ENCODE measurements around the gene KRTAP2-4.
"Not testable (repeated sequence)": the region's sequence is repeated elsewhere in the genome, so short reads cannot be mapped to it uniquely, and the experiment has no call there.

KRTAP2-4 gene

GRCh38 chr17:41065829-41066624 is at the start of gene KRTAP2-4:
KRTAP2-4 (minus strand) TSS chr17:41065879; CDS start chr17:41065845, 34 bp downstream.
- DNase-seq (ENCODE audit: low spot score) = no peak

GRCh38 chr17:41111151-41111885 is 45.6 kb upstream of the KRTAP2-4 start:
- no peak for DNase-seq (ENCODE audit: low spot score)

- DNase-seq (ENCODE audit: low spot score) = not testable (repeated sequence)
Measured at GRCh38 chr17:41108728-41109386, 43.2 kb upstream of the KRTAP2-4 start.

- DNase-seq (ENCODE audit: low spot score) = no peak
Measured at GRCh38 chr17:41107941-41108450, 42.3 kb upstream of the KRTAP2-4 start.

GRCh38 chr17:41105347-41105746 is 39.7 kb upstream of the KRTAP2-4 start, which contains the start of gene KRTAP4-9:
KRTAP4-9 (plus strand) TSS chr17:41105389; CDS start chr17:41105389, 0 bp downstream.
- DNase-seq (ENCODE audit: low spot score) = not testable (repeated sequence)

GRCh38 chr17:41104386-41105038 is 38.8 kb upstream of the KRTAP2-4 start:
- not testable (repeated sequence) for DNase-seq (ENCODE audit: low spot score)

GRCh38 chr17:41103896-41104295 is 38.2 kb upstream of the KRTAP2-4 start:
- DNase-seq (ENCODE audit: low spot score) = no peak

- no peak for DNase-seq (ENCODE audit: low spot score)
Measured at GRCh38 chr17:41101586-41102259, 36.0 kb upstream of the KRTAP2-4 start, which contains the start of gene KRTAP4-16. KRTAP4-16 (minus strand) TSS chr17:41102209; CDS start chr17:41102209, 0 bp downstream.

GRCh38 chr17:41099682-41100480 is 34.2 kb upstream of the KRTAP2-4 start:
- DNase-seq (ENCODE audit: low spot score) = not testable (repeated sequence)

- no peak for DNase-seq (ENCODE audit: low spot score)
Measured at GRCh38 chr17:41098481-41098880, 32.8 kb upstream of the KRTAP2-4 start.

- DNase-seq (ENCODE audit: low spot score) = no peak
Measured at GRCh38 chr17:41098042-41098441, 32.4 kb upstream of the KRTAP2-4 start, which contains the start of gene KRTAP4-8. KRTAP4-8 (minus strand) TSS chr17:41098142; CDS start chr17:41098084, 58 bp downstream.

GRCh38 chr17:41096055-41096454 is 30.4 kb upstream of the KRTAP2-4 start:
- DNase-seq (ENCODE audit: low spot score) = no peak

- DNase-seq (ENCODE audit: low spot score) = not testable (repeated sequence)
Measured at GRCh38 chr17:41088760-41089352, 23.2 kb upstream of the KRTAP2-4 start.

GRCh38 chr17:41084100-41084856 is 18.6 kb upstream of the KRTAP2-4 start, which contains the start of gene KRTAP4-7:
KRTAP4-7 (plus strand) TSS chr17:41084150; CDS start chr17:41084207, 57 bp downstream.
- DNase-seq (ENCODE audit: low spot score) = not testable (repeated sequence)

- not testable (repeated sequence) for DNase-seq (ENCODE audit: low spot score)
Measured at GRCh38 chr17:41083427-41083826, 17.7 kb upstream of the KRTAP2-4 start.

GRCh38 chr17:41082626-41083025 is 16.9 kb upstream of the KRTAP2-4 start:
- DNase-seq (ENCODE audit: low spot score) = no peak

GRCh38 chr17:41076788-41077187 is 11.1 kb upstream of the KRTAP2-4 start:
- no peak for DNase-seq (ENCODE audit: low spot score)

GRCh38 chr17:41073676-41074075 is 8.0 kb upstream of the KRTAP2-4 start:
- no peak for DNase-seq (ENCODE audit: low spot score)

Measured in CD4-positive, alpha-beta T cell treated with Interleukin-15 for 4 hours (primary cell).